GM12878 (cell line): ENCODE data around the gene MYRF. TPM values are rescaled to one million over a fixed set of nuclear protein-coding genes. Genes with fewer than 3 reads are reported as not detected.
A peak's percentile ranks its signal among the peaks of the same experiment; 100 is the strongest.

Experiments used
- ATAC-seq: fragments of 200-7000 bp; cut with Tn5 transposase; 3 replicates; pipeline ENCODE4 v1.9.1; 2020; ENCODE audit warnings: mild to moderate bottlenecking, moderate library complexity
- BruUV-seq: library from RNA; stranded (reverse); fragments of 400-500 nt; replicated peaks from 2 replicates; lab custom pipeline; 2021; lab: Mats Ljungman, UMichigan
- CTCF ChIA-PET: fragments of 300-600 bp; sonication (Branson Sonifier 250); formaldehyde crosslinking; extraction: SDS; loops from one replicate; lab custom pipeline; 2021; ENCODE audit warnings: inconsistent platforms; lab: Yijun Ruan, JAX
- POLR2A ChIA-PET: fragments of 350-600 bp; formaldehyde crosslinking; extraction: SDS; loops from one replicate; lab custom pipeline; 2021; ENCODE audit warnings: inconsistent platforms; lab: Charles Lee
- RAD21 ChIA-PET: fragments of 300-600 bp; sonication (Branson Sonifier 250); formaldehyde crosslinking; loops from one replicate; lab custom pipeline; 2023; ENCODE audit warnings: antibody characterized with exemption; ENCODE audit not compliant: unreplicated experiment; lab: Charles Lee
- SMC1A ChIA-PET: fragments of 300-600 bp; sonication (Branson Sonifier 250); formaldehyde crosslinking; loops from one replicate; lab custom pipeline; 2023; ENCODE audit not compliant: unreplicated experiment, uncharacterized antibody; lab: Charles Lee
- DNase-seq: peaks from one replicate; pipeline ENCODE4 v3.0.0-alpha.2; 2011; ENCODE audit warnings: low read depth, low spot score
- FAIRE-seq: peaks from 3 replicates; lab custom pipeline; 2011; peaks lifted over from hg19 to GRCh38; lab: Jason Lieb, UNC
- H2AFZ ChIP-seq: 2 replicates; pipeline ENCODE4 v1.6.0; 2011; ENCODE audit warnings: low read depth, low read length, control low read depth; ENCODE audit not compliant: control insufficient read depth
- H3K27ac ChIP-seq: 2 replicates; pipeline ENCODE4 v1.5.1; 2011; ENCODE audit warnings: control low read depth; ENCODE audit not compliant: control insufficient read depth, insufficient read depth
- H3K27me3 ChIP-seq, 2 experiments: replicated peaks in 1 of 2; 2 replicates each; pipeline versions ENCODE4 v1.6.0 to v1.6.1; 2011; ENCODE audit warnings: low read length in 1 of 2; ENCODE audit not compliant: control insufficient read depth in 2 of 2, insufficient read depth in 2 of 2
- H3K36me3 ChIP-seq, 2 experiments: 2 replicates each; pipeline ENCODE4 v1.5.1; 2011; ENCODE audit warnings: low read length in 1 of 2; ENCODE audit not compliant: control insufficient read depth in 2 of 2, insufficient read depth in 2 of 2
- H3K4me1 ChIP-seq: 2 replicates; pipeline ENCODE4 v1.6.1; 2011; ENCODE audit warnings: mild to moderate bottlenecking, low read length, moderate library complexity, mixed read lengths; ENCODE audit not compliant: control insufficient read depth, insufficient read depth
- H3K4me2 ChIP-seq: 2 replicates; pipeline ENCODE4 v1.6.0; 2011; ENCODE audit warnings: control low read depth; ENCODE audit not compliant: control insufficient read depth, insufficient read depth
- H3K4me3 ChIP-seq: fragments of 200-600 bp; sonication (generic); 2 replicates; pipeline ENCODE4 v1.5.1; 2016
- H3K79me2 ChIP-seq: 2 replicates; pipeline ENCODE4 v1.6.0; 2011; ENCODE audit warnings: low read length; ENCODE audit not compliant: control insufficient read depth, insufficient read depth
- H3K9ac ChIP-seq: 2 replicates; pipeline ENCODE4 v1.8.0; 2011; ENCODE audit warnings: low read length, control low read depth, mixed read lengths; ENCODE audit not compliant: control insufficient read depth, insufficient read depth
- H3K9me3 ChIP-seq: replicated peaks from 3 replicates; pipeline ENCODE4 v1.5.1; 2011; ENCODE audit warnings: mild to moderate bottlenecking, low read length; ENCODE audit not compliant: control insufficient read depth, insufficient read depth
- H4K20me1 ChIP-seq: 2 replicates; pipeline ENCODE4 v1.6.0; 2011; ENCODE audit not compliant: control insufficient read depth, insufficient read depth
- CTCF ChIP-seq, 3 experiments: IDR thresholded peaks in 2 of 3; conservative IDR thresholded peaks in 1 of 3; 2 replicates each; pipeline ENCODE4 v1.5.1; 2011; ENCODE audit warnings: low read depth in 3 of 3, low read length in 3 of 3, mild to moderate bottlenecking in 3 of 3, control low read depth in 2 of 3, moderate library complexity in 2 of 3, inconsistent platforms in 1 of 3, mixed read lengths in 1 of 3; ENCODE audit not compliant: control insufficient read depth in 2 of 3, insufficient read depth in 1 of 3; ENCODE audit errors: extremely low read depth in 1 of 3
- HDAC6 ChIP-seq: fragments of 200-600 bp; sonication (generic); IDR thresholded peaks from one replicate; pipeline ENCODE4 v1.8.0; 2017; ENCODE audit warnings: antibody characterized with exemption; ENCODE audit not compliant: unreplicated experiment
- RCOR1 ChIP-seq: conservative IDR thresholded peaks from 2 replicates; pipeline ENCODE4 v1.6.1; 2012; ENCODE audit warnings: low read depth, low read length, improper control_type of control experiment
- SP1 ChIP-seq: IDR thresholded peaks from one replicate; pipeline ENCODE4 v1.6.1; 2011; ENCODE audit warnings: low read depth, low read length
- USF1 ChIP-seq: IDR thresholded peaks from 2 replicates; pipeline ENCODE4 v1.6.1; 2011; ENCODE audit warnings: borderline replicate concordance, low read depth, mild to moderate bottlenecking, moderate library complexity, mixed read lengths, low read length; ENCODE audit not compliant: insufficient read depth; ENCODE audit errors: extremely low read length
- ZSCAN29 ChIP-seq: fragments of 450-650 bp; IDR thresholded peaks from 2 replicates; pipeline ENCODE4 v1.6.1; 2017; ENCODE audit warnings: mild to moderate bottlenecking, moderate library complexity
- WGBS: methylation state at CpG from one replicate; pipeline ENCODE4 v1.1.6; 2016; ENCODE audit warnings: low lambda C conversion rate; ENCODE audit not compliant: insufficient replicate concordance, insufficient coverage; ENCODE audit errors: missing lambda C conversion rate; 5-methylcytosine and 5-hydroxymethylcytosine counted together
- in situ Hi-C: fragments of 300-500 bp; cut with MboI; formaldehyde crosslinking; loops from 9 replicates; pipeline ENCODE4 v1.14.3; 2018; ENCODE audit warnings: mixed read lengths
- intact Hi-C: fragments of 100-400 bp; cut with micrococcal nuclease; formaldehyde crosslinking; loops from one replicate; pipeline ENCODE4 v1.14.2; 2022; ENCODE audit not compliant: unreplicated experiment
- polyA plus RNA-seq, 11 experiments: library from polyadenylated mRNA; depleted of rRNA in 4 of 11; unstranded in 6 of 11; stranded (reverse) in 5 of 11; fragments of >200 nt; fragmentation: Nextera tagmentation in 4 of 11; fragmentation: Illumina TruSeq in 1 of 11; extraction: Ambion mirVana in 4 of 11; extraction: Trizol in 1 of 11; gene quantifications; 1 replicate in 1 of 11; 2 replicates in 10 of 11; pipeline versions ENCODE4 v1.2.1 to v1.2.3, GENCODE V29; 2011 to 2016; ENCODE audit warnings: inconsistent platforms in 2 of 11, missing spikeins in 2 of 11, low read depth in 1 of 11
- total RNA-seq, 4 experiments: library from RNA; depleted of rRNA in 3 of 4; stranded (reverse); fragments of >200 nt in 3 of 4; fragmentation: Illumina TruSeq in 1 of 4; extraction: Trizol in 1 of 4; gene quantifications; 2 replicates each; pipeline versions ENCODE4 v1.2.1 to v1.2.3, GENCODE V29; 2013 to 2021

Gene MYRF
- total and polyA plus RNA-seq, 10 of the 15 experiments (the other 5 are each of a cell fraction or from before 2014, with no cell fraction given) = 0.27 to 15.6 (median 0.89) TPM

- TF ChIP-seq CTCF (IDR thresholded peaks at IDR 0.05 in 2 of 3, conservative IDR thresholded peaks at IDR 0.05 in 1 of 3; ENCODE audit: control insufficient read depth in 2 of 3, extremely low read depth in 1 of 3, insufficient read depth in 1 of 3, low read depth in 3 of 3, low read length in 3 of 3) (peak; percentile 22 to 41 (median 37); a peak in 5 of 6 replicates), HDAC6 (no peak), SP1 (no peak)
Measured at GRCh38 chr11:61737131-61737530, 15.3 kb upstream of the MYRF start (continued).

- H4K20me1 ChIP-seq = no peaks in the 10 kb centered on the region
- no peak for ATAC-seq
- H3K36me3 ChIP-seq = no peaks in the 10 kb centered on the region
- in situ Hi-C loops = no loop called here
- H3K4me2 ChIP-seq = no peak overlapping the region
- DNase-seq = no peak
- H3K9me3 ChIP-seq = no peaks in the 10 kb centered on the region
- no peaks in the 10 kb centered on the region for H3K79me2 ChIP-seq
- CTCF ChIA-PET = interaction anchor here (0.9 to 3.2 kb wide), 6 partner anchors 9 to 53 kb away, joined by 3 to 15 read pairs (median 4); no protein-coding TSS in a partner anchor
- POLR2A ChIA-PET = no interaction called here
- no peak overlapping the region for H2AFZ ChIP-seq
- no peak for FAIRE-seq
- RAD21 ChIA-PET = no interaction called here
- no peak overlapping the region for H3K27ac ChIP-seq
- BruUV-seq = no TSS peak
- no peaks in the 10 kb centered on the region; a peak in 1 of 4 replicates for H3K27me3 ChIP-seq
- intact Hi-C loops = loop anchor here (10.0 kb wide), 1 partner anchor 263 kb away; no protein-coding TSS in a partner anchor
- SMC1A ChIA-PET = no interaction called here
- H3K4me1 ChIP-seq = no peaks in the 10 kb centered on the region
- WGBS = 34% methylated on average over 20 of the region's 23 CpGs
- no peak overlapping the region for H3K9ac ChIP-seq
- TF ChIP-seq ZSCAN29 = no peak
- TF ChIP-seq USF1 = no peak
- TF ChIP-seq CTCF (IDR thresholded peaks at IDR 0.05 in 2 of 3, conservative IDR thresholded peaks at IDR 0.05 in 1 of 3; ENCODE audit: control insufficient read depth in 2 of 3, extremely low read depth in 1 of 3, insufficient read depth in 1 of 3, low read depth in 3 of 3, low read length in 3 of 3) = 0 out of 6 replicates have a peak, but pooled peaks of 2 of the 3 experiments have one; percentile 8 to 11
- no peak for TF ChIP-seq RCOR1
- no peak overlapping the region for H3K4me3 ChIP-seq
Measured at GRCh38 chr11:61737636-61738386, 14.6 kb upstream of the MYRF start.
